HepG2 (cell line): ENCODE results near the gene IPO13. TPM values are rescaled to one million over a fixed set of nuclear protein-coding genes. Genes with fewer than 3 reads are reported as not detected.

ENCODE experiments used
- AGO1 ChIP-seq: fragments of 200-400 bp; formaldehyde crosslinking; IDR thresholded peaks from 2 replicates; pipeline ENCODE4 v1.6.1; 2017; ENCODE audit warnings: mild to moderate bottlenecking, low read depth, low read length, moderate library complexity; ENCODE audit not compliant: poor library complexity, severe bottlenecking
- CSRNP1 ChIP-seq: sonication (generic); formaldehyde crosslinking; IDR thresholded peaks from 2 replicates; pipeline ENCODE4 v1.8.1; 2023; ENCODE audit warnings: mild to moderate bottlenecking, missing genetic modification reagents
- DMAP1 ChIP-seq: IDR thresholded peaks from 2 replicates; pipeline ENCODE4 v1.6.1; 2016
- E2F1 ChIP-seq: sonication (generic); formaldehyde crosslinking; IDR thresholded peaks from 2 replicates; pipeline ENCODE4 v1.5.0; 2020; ENCODE audit warnings: missing genetic modification reagents
- FOXM1 ChIP-seq: sonication (generic); formaldehyde crosslinking; IDR thresholded peaks from 2 replicates; pipeline ENCODE4 v1.5.0; 2020; ENCODE audit warnings: missing genetic modification reagents
- HNRNPUL1 ChIP-seq: fragments of 200-400 bp; formaldehyde crosslinking; IDR thresholded peaks from 2 replicates; pipeline ENCODE4 v1.6.1; 2017; ENCODE audit warnings: low read depth, mild to moderate bottlenecking, low read length, moderate library complexity
- KMT2A ChIP-seq: sonication (generic); formaldehyde crosslinking; IDR thresholded peaks from 2 replicates; pipeline ENCODE4 v1.4.0; 2020; ENCODE audit warnings: missing genetic modification reagents
- NFATC3 ChIP-seq: sonication (generic); formaldehyde crosslinking; IDR thresholded peaks from 2 replicates; pipeline ENCODE4 v1.5.1; 2020; ENCODE audit warnings: mild to moderate bottlenecking, missing genetic modification reagents
- NR1H2 ChIP-seq: sonication (generic); formaldehyde crosslinking; IDR thresholded peaks from 2 replicates; pipeline ENCODE4 v1.8.1; 2022; ENCODE audit warnings: low read depth, missing genetic modification reagents, borderline replicate concordance
- PHF20 ChIP-seq: sonication (generic); formaldehyde crosslinking; IDR thresholded peaks from 2 replicates; pipeline ENCODE4 v1.5.0; 2020; ENCODE audit warnings: mild to moderate bottlenecking, missing genetic modification reagents
- POLR2A ChIP-seq, 2 experiments: IDR thresholded peaks; 2 replicates each; pipeline ENCODE4 v1.6.1; 2011; ENCODE audit warnings: low read depth in 2 of 2, low read length in 2 of 2, mild to moderate bottlenecking in 1 of 2, moderate library complexity in 1 of 2; ENCODE audit not compliant: insufficient read depth in 1 of 2
- POLR2AphosphoS2 ChIP-seq: IDR thresholded peaks from 2 replicates; pipeline ENCODE4 v1.6.1; 2011; ENCODE audit warnings: low read depth, low read length, improper control_type of control experiment
- SNAPC5 ChIP-seq: sonication (generic); formaldehyde crosslinking; IDR thresholded peaks from 2 replicates; pipeline ENCODE4 v1.8.1; 2023; ENCODE audit warnings: mild to moderate bottlenecking, missing genetic modification reagents, borderline replicate concordance
- SUZ12 ChIP-seq: fragments of 150-350 bp; IDR thresholded peaks from 2 replicates; pipeline ENCODE4 v1.6.1; 2014; ENCODE audit warnings: low read depth, low read length
- TAF15 ChIP-seq: fragments of 200-400 bp; formaldehyde crosslinking; IDR thresholded peaks from one replicate; pipeline ENCODE4 v1.6.1; 2018; ENCODE audit warnings: mild to moderate bottlenecking, low read depth, low read length; ENCODE audit not compliant: poor library complexity, severe bottlenecking
- TARDBP ChIP-seq: sonication (generic); formaldehyde crosslinking; IDR thresholded peaks from 2 replicates; pipeline ENCODE4 v1.8.0; 2022; ENCODE audit warnings: mild to moderate bottlenecking, missing genetic modification reagents
- ZBTB42 ChIP-seq: sonication (generic); formaldehyde crosslinking; IDR thresholded peaks from 2 replicates; pipeline ENCODE4 v1.5.0; 2020; ENCODE audit warnings: mild to moderate bottlenecking, missing genetic modification reagents
- ZFP82 ChIP-seq: sonication (generic); formaldehyde crosslinking; IDR thresholded peaks from 2 replicates; pipeline ENCODE4 v1.5.1; 2020; ENCODE audit warnings: mild to moderate bottlenecking, missing genetic modification reagents, borderline replicate concordance
- ZHX1 ChIP-seq: sonication (generic); formaldehyde crosslinking; IDR thresholded peaks from 2 replicates; pipeline ENCODE4 v1.8.1; 2022; ENCODE audit warnings: low read depth, mild to moderate bottlenecking, missing genetic modification reagents
- ZNF329 ChIP-seq: sonication (generic); formaldehyde crosslinking; IDR thresholded peaks from 2 replicates; pipeline ENCODE4 v1.9.0; 2021; ENCODE audit warnings: low read depth, mild to moderate bottlenecking, missing genetic modification reagents
- ZNF343 ChIP-seq: sonication (generic); formaldehyde crosslinking; IDR thresholded peaks from 2 replicates; pipeline ENCODE4 v1.4.0; 2020; ENCODE audit warnings: mild to moderate bottlenecking, missing genetic modification reagents
- ZNF432 ChIP-seq: sonication (generic); formaldehyde crosslinking; IDR thresholded peaks from 2 replicates; pipeline ENCODE4 v1.5.0; 2020; ENCODE audit warnings: missing genetic modification reagents, mild to moderate bottlenecking, borderline replicate concordance
- ZNF446 ChIP-seq: sonication (generic); formaldehyde crosslinking; IDR thresholded peaks from 2 replicates; pipeline ENCODE4 v1.5.0; 2020; ENCODE audit warnings: mild to moderate bottlenecking, missing genetic modification reagents
- ZNF567 ChIP-seq: sonication (generic); formaldehyde crosslinking; IDR thresholded peaks from 2 replicates; pipeline ENCODE4 v1.8.1; 2023; ENCODE audit warnings: mild to moderate bottlenecking, missing genetic modification reagents, borderline replicate concordance
- ZNF616 ChIP-seq: sonication (generic); formaldehyde crosslinking; IDR thresholded peaks from 2 replicates; pipeline ENCODE4 v1.5.0; 2020; ENCODE audit warnings: low read depth, mild to moderate bottlenecking, missing genetic modification reagents
- ZNF766 ChIP-seq: sonication (generic); formaldehyde crosslinking; IDR thresholded peaks from 2 replicates; pipeline ENCODE4 v1.5.0; 2020; ENCODE audit warnings: missing genetic modification reagents, borderline replicate concordance
- polyA plus RNA-seq, 8 experiments: library from polyadenylated mRNA; depleted of rRNA in 3 of 8; stranded (reverse) in 7 of 8; unstranded in 1 of 8; fragments of >200 nt; fragmentation: Illumina TruSeq in 4 of 8; extraction: Trizol in 4 of 8; gene quantifications; 2 replicates each; pipeline versions ENCODE4 v1.2.1 to v1.2.3, GENCODE V29; 2011 to 2016; ENCODE audit warnings: low read depth in 4 of 8, missing spikeins in 1 of 8, mixed read lengths in 1 of 8; ENCODE audit not compliant: insufficient read depth in 1 of 8
- total RNA-seq, 5 experiments: library from RNA; depleted of rRNA; stranded (reverse); fragments of >200 nt; fragmentation: Illumina TruSeq; extraction: Trizol; gene quantifications; 2 replicates each; pipeline ENCODE4 v1.2.3, GENCODE V29; 2016; ENCODE audit warnings: low read depth in 1 of 5

IPO13 gene
- total and polyA plus RNA-seq, 2 of the 13 experiments (the other 11 are each of a cell fraction or from before 2014, with no cell fraction given), result 12.9 to 15.6 TPM

- TF ChIP-seq ZFP82, result no peak
- peak; percentile 98 for TF ChIP-seq AGO1
- TF ChIP-seq ZNF329 (CRISPR knock-in tag), result no peak
- TF ChIP-seq SUZ12, result no peak
- peak; percentile 89; the same call in 1 of the 2 replicates for TF ChIP-seq ZNF343
- no peak for TF ChIP-seq FOXM1 (CRISPR knock-in tag)
- TF ChIP-seq ZNF446 (CRISPR knock-in tag), result no peak
- TF ChIP-seq SNAPC5 (CRISPR knock-in tag), result no peak
- no peak for TF ChIP-seq TAF15
- peak; percentile 28 to 55; a peak in 2 of 4 replicates for TF ChIP-seq POLR2A (IDR thresholded peaks at IDR 0.05; ENCODE audit: insufficient read depth in 1 of 2, low read depth in 2 of 2, low read length in 2 of 2)
- no peak for TF ChIP-seq ZNF766 (CRISPR knock-in tag)
- TF ChIP-seq KMT2A (CRISPR knock-in tag), result no peak
- 0 out of 2 replicates have a peak, but pooled peaks have one; percentile 28 for TF ChIP-seq PHF20 (CRISPR knock-in tag)
- TF ChIP-seq ZNF567 (CRISPR knock-in tag), result no peak
- TF ChIP-seq ZHX1 (CRISPR knock-in tag), result no peak
- no peak for TF ChIP-seq NFATC3 (CRISPR knock-in tag)
- TF ChIP-seq ZNF432 (CRISPR knock-in tag), result no peak
- 0 out of 2 replicates have a peak, but pooled peaks have one; percentile 33 for TF ChIP-seq ZNF616
- no peak for TF ChIP-seq HNRNPUL1
- peak; percentile 65; the same call in 1 of the 2 replicates for TF ChIP-seq CSRNP1
- no peak for TF ChIP-seq ZBTB42 (CRISPR knock-in tag)
- 0 out of 2 replicates have a peak, but pooled peaks have one; percentile 12 for TF ChIP-seq TARDBP (CRISPR knock-in tag)
- TF ChIP-seq DMAP1 (CRISPR knock-in tag), result 0 out of 2 replicates have a peak, but pooled peaks have one; percentile 22
- TF ChIP-seq NR1H2, result no peak
- no peak for TF ChIP-seq POLR2AphosphoS2
- TF ChIP-seq E2F1 (CRISPR knock-in tag), result no peak
These were observed 44.9 kb downstream of the IPO13 start, which contains the start of gene CCDC24 (continued) for GRCh38 chr1:43991476-43992231.
